K562 (cell line): ENCODE results near the gene NPAS3. TPM values are rescaled to one million over a fixed set of nuclear protein-coding genes. Genes with fewer than 3 reads are reported as not detected.

Source experiments
- ATAC-seq: fragments of 200-7000 bp; cut with Tn5 transposase; 3 replicates; pipeline ENCODE4 v1.9.1; 2020; ENCODE audit warnings: moderate library complexity
- BruUV-seq: library from RNA; stranded (reverse); fragments of 400-500 nt; replicated peaks from 2 replicates; lab custom pipeline; 2021; lab: Mats Ljungman, UMichigan
- CTCF ChIA-PET: fragments of 300-600 bp; formaldehyde crosslinking; extraction: SDS; loops from one replicate; lab custom pipeline; 2021; ENCODE audit warnings: low intra/inter-chr PET ratio; lab: Yijun Ruan, JAX
- POLR2A ChIA-PET: fragments of 300-600, 350-650 bp; sonication (Branson Sonifier 250); formaldehyde crosslinking; extraction: SDS; loops from one replicate; lab custom pipeline; 2021; ENCODE audit warnings: antibody characterized with exemption, inconsistent platforms; lab: Yijun Ruan, JAX
- DNase-seq, 4 experiments: peaks; one replicate each; pipeline versions ENCODE4 v3.0.0 to v3.0.0-alpha.2; 2011 to 2018; ENCODE audit warnings: low spot score in 3 of 4, mixed read lengths in 3 of 4; ENCODE audit errors: extremely low read depth in 1 of 4
- FAIRE-seq: peaks from 2 replicates; lab custom pipeline; 2011; peaks lifted over from hg19 to GRCh38; lab: Jason Lieb, UNC
- H2AFZ ChIP-seq: 2 replicates; pipeline ENCODE4 v1.6.0; 2011; ENCODE audit warnings: low read depth, low read length, control low read depth, inconsistent platforms
- H3K27ac ChIP-seq: fragments of 200-600 bp; 3 replicates; pipeline ENCODE4 v1.8.0; 2011; ENCODE audit warnings: low read depth, mild to moderate bottlenecking, control low read depth, inconsistent platforms, low read length, moderate library complexity, mixed read lengths; ENCODE audit errors: extremely low read depth
- H3K27me3 ChIP-seq, 2 experiments: fragments of 300-600 bp in 1 of 2; 2 replicates in 1 of 2; 3 replicates in 1 of 2; pipeline versions ENCODE4 v1.6.0 to v1.8.0; 2011; ENCODE audit warnings: inconsistent platforms in 2 of 2, low read length in 2 of 2, mild to moderate bottlenecking in 1 of 2, mixed read lengths in 1 of 2, moderate library complexity in 1 of 2; ENCODE audit not compliant: control insufficient read depth in 2 of 2, insufficient read depth in 2 of 2
- H3K36me3 ChIP-seq: fragments of 300-600 bp; 3 replicates; pipeline ENCODE4 v1.8.0; 2011; ENCODE audit warnings: mild to moderate bottlenecking, low read length, inconsistent platforms; ENCODE audit not compliant: control insufficient read depth, insufficient read depth
- H3K4me1 ChIP-seq, 2 experiments: fragments of 200-600 bp in 1 of 2; replicated peaks in 1 of 2; 2 replicates in 1 of 2; 3 replicates in 1 of 2; pipeline versions ENCODE4 v1.5.1 to v1.8.0; 2011; ENCODE audit warnings: inconsistent platforms in 2 of 2, low read length in 2 of 2, mild to moderate bottlenecking in 1 of 2, mixed read lengths in 1 of 2, moderate library complexity in 1 of 2; ENCODE audit not compliant: control insufficient read depth in 2 of 2, insufficient read depth in 2 of 2
- H3K4me2 ChIP-seq: 2 replicates; pipeline ENCODE4 v1.6.1; 2011; ENCODE audit warnings: low read length, control low read depth, inconsistent platforms, mixed read lengths; ENCODE audit not compliant: insufficient read depth
- H3K4me3 ChIP-seq: fragments of 200-600 bp; sonication (generic), shearing (Covaris generic); 2 replicates; pipeline ENCODE4 v1.5.1; 2016; ENCODE audit warnings: control low read depth, inconsistent platforms
- H3K79me2 ChIP-seq: fragments of 200-600 bp; 3 replicates; pipeline ENCODE4 v1.8.0; 2011; ENCODE audit warnings: low read length, inconsistent platforms; ENCODE audit not compliant: control insufficient read depth, insufficient read depth
- H3K9ac ChIP-seq, 2 experiments: 2 replicates each; pipeline versions ENCODE4 v1.6.0 to v1.6.1; 2011; ENCODE audit warnings: low read depth in 2 of 2, low read length in 2 of 2, control low read depth in 1 of 2, inconsistent platforms in 1 of 2, mild to moderate bottlenecking in 1 of 2, mixed read lengths in 1 of 2; ENCODE audit not compliant: insufficient read depth in 1 of 2
- H3K9me1 ChIP-seq: one replicate; pipeline ENCODE4 v1.6.0; 2011; ENCODE audit warnings: inconsistent platforms, mild to moderate bottlenecking, low read length, moderate library complexity; ENCODE audit not compliant: control insufficient read depth, insufficient read depth
- H3K9me3 ChIP-seq: replicated peaks from 2 replicates; pipeline ENCODE4 v1.5.1; 2011; ENCODE audit warnings: low read depth, low read length, inconsistent platforms; ENCODE audit not compliant: control insufficient read depth, insufficient read depth
- H4K20me1 ChIP-seq: replicated peaks from 2 replicates; pipeline ENCODE4 v1.6.1; 2011; ENCODE audit warnings: low read length, inconsistent platforms, mixed read lengths; ENCODE audit not compliant: control insufficient read depth, insufficient read depth
- CBX1 ChIP-seq: sonication (generic); IDR thresholded peaks from 2 replicates; pipeline ENCODE4 v1.6.1; 2016; ENCODE audit warnings: antibody characterized with exemption, low read depth, mild to moderate bottlenecking
- ESRRA ChIP-seq: fragments of 450-650 bp; IDR thresholded peaks from 2 replicates; pipeline ENCODE4 v1.6.1; 2014; ENCODE audit warnings: low read depth, mild to moderate bottlenecking, moderate library complexity, borderline replicate concordance
- FOXK1 ChIP-seq: sonication (generic); formaldehyde crosslinking; IDR thresholded peaks from 2 replicates; pipeline ENCODE4 v1.8.0; 2022; ENCODE audit warnings: missing genetic modification reagents, mild to moderate bottlenecking, borderline replicate concordance
- HMGN3 ChIP-seq: IDR thresholded peaks from 2 replicates; pipeline ENCODE4 v1.6.1; 2011; ENCODE audit warnings: borderline replicate concordance, low read depth, mild to moderate bottlenecking, mixed read lengths, low read length; ENCODE audit not compliant: insufficient read length; ENCODE audit errors: extremely low read depth
- ILK ChIP-seq: fragments of 450-650 bp; IDR thresholded peaks from 2 replicates; pipeline ENCODE4 v1.6.1; 2016; ENCODE audit warnings: missing genetic modification characterization, low read depth, mild to moderate bottlenecking, missing compliant biosample characterization, moderate library complexity, borderline replicate concordance
- JUNB ChIP-seq: fragments of 450-650 bp; formaldehyde crosslinking; conservative IDR thresholded peaks from 2 replicates; pipeline ENCODE4 v1.4.0; 2020; ENCODE audit warnings: mild to moderate bottlenecking
- MCM7 ChIP-seq, 2 experiments: fragments of 450-650 bp; IDR thresholded peaks; 2 replicates each; pipeline ENCODE4 v1.6.1; 2016 to 2018
- NFIX ChIP-seq: fragments of 250-450 bp; sonication (Bioruptor Pico); IDR thresholded peaks from 2 replicates; pipeline ENCODE4 v1.4.0; 2020; ENCODE audit warnings: low read depth, mild to moderate bottlenecking, moderate library complexity
- PYGO2 ChIP-seq: fragments of 450-650 bp; IDR thresholded peaks from 2 replicates; pipeline ENCODE4 v1.6.1; 2016; ENCODE audit warnings: mild to moderate bottlenecking, missing genetic modification characterization, moderate library complexity, missing compliant biosample characterization
- RBBP5 ChIP-seq: fragments of 200-600 bp; sonication (generic); IDR thresholded peaks from 2 replicates; pipeline ENCODE4 v1.6.1; 2012; ENCODE audit warnings: borderline replicate concordance, mild to moderate bottlenecking, low read length, control low read depth, inconsistent platforms; ENCODE audit not compliant: insufficient read depth, poor library complexity, severe bottlenecking
- SMAD2 ChIP-seq: fragments of 150-350 bp; IDR thresholded peaks from 2 replicates; pipeline ENCODE4 v1.6.1; 2014; ENCODE audit warnings: low read depth, mild to moderate bottlenecking, low read length
- THAP7 ChIP-seq: fragments of 250-450 bp; sonication (Bioruptor Pico); IDR thresholded peaks from 2 replicates; pipeline ENCODE4 v1.5.0; 2021
- TSHZ1 ChIP-seq: fragments of 250-450 bp; sonication (Bioruptor Pico); IDR thresholded peaks from 2 replicates; pipeline ENCODE4 v1.4.0; 2020; ENCODE audit warnings: mild to moderate bottlenecking, moderate library complexity
- ZFP1 ChIP-seq: fragments of 450-650 bp; formaldehyde crosslinking; IDR thresholded peaks from 2 replicates; pipeline ENCODE4 v1.4.0; 2020; ENCODE audit warnings: mild to moderate bottlenecking, mixed read lengths
- ZFP36 ChIP-seq: fragments of 150-350 bp; IDR thresholded peaks from 2 replicates; pipeline ENCODE4 v1.6.1; 2018; ENCODE audit warnings: low read length, low read depth; ENCODE audit not compliant: partially characterized antibody
- ZNF146 ChIP-seq: IDR thresholded peaks from one replicate; pipeline ENCODE4 v1.6.1; 2018; ENCODE audit warnings: missing compliant biosample characterization; ENCODE audit not compliant: unreplicated experiment
- ZNF785 ChIP-seq: fragments of 250-450 bp; sonication (Bioruptor Pico); IDR thresholded peaks from 2 replicates; pipeline ENCODE4 v1.4.0; 2020; ENCODE audit warnings: mild to moderate bottlenecking
- WGBS: fragments of 100-300 bp; shearing (Covaris generic); methylation state at CpG from one replicate; pipeline ENCODE4 v1.1.6; 2016; ENCODE audit warnings: low coverage, mixed read lengths; ENCODE audit not compliant: insufficient coverage; ENCODE audit errors: missing lambda C conversion rate; 5-methylcytosine and 5-hydroxymethylcytosine counted together
- in situ Hi-C: fragments of 300-500 bp; cut with MboI; formaldehyde crosslinking; loops from 4 replicates; pipeline ENCODE4 v1.15.0; 2018; ENCODE audit warnings: inconsistent platforms, mixed read lengths
- intact Hi-C: fragments of 100-400 bp; cut with micrococcal nuclease; formaldehyde crosslinking; loops from 2 replicates; pipeline ENCODE4 v1.14.2; 2022
- polyA plus RNA-seq, 8 experiments: library from polyadenylated mRNA; depleted of rRNA in 4 of 8; stranded (reverse) in 5 of 8; unstranded in 3 of 8; fragments of >200 nt; fragmentation: Nextera tagmentation in 2 of 8; fragmentation: Illumina TruSeq in 1 of 8; extraction: Ambion mirVana in 2 of 8; extraction: Trizol in 1 of 8; gene quantifications; 2 replicates each; pipeline versions ENCODE4 v1.2.1 to v1.2.3, GENCODE V29; 2011 to 2014; ENCODE audit warnings: inconsistent platforms in 1 of 8, missing spikeins in 1 of 8
- total RNA-seq, 7 experiments: library from RNA; depleted of rRNA in 6 of 7; stranded (reverse); fragments of >200 nt in 6 of 7; fragmentation: Illumina TruSeq in 2 of 7; extraction: Trizol in 2 of 7; gene quantifications; 2 replicates each; pipeline versions ENCODE4 v1.2.1 to v1.2.3, GENCODE V29; 2011 to 2021; ENCODE audit warnings: low replicate concordance in 1 of 7

The NPAS3 gene
- total and polyA plus RNA-seq, 9 of the 15 experiments (the other 6 are each of a cell fraction or from before 2014, with no cell fraction given), result 0.04 TPM; not detected in 8

GRCh38 chr14:32941668-32942065 lies 3.0 kb downstream of the NPAS3 start:
- ATAC-seq, result no peak
- CTCF ChIA-PET, result no interaction called here
- intact Hi-C loops, result no loop called here
- no peak overlapping the region for H3K4me2 ChIP-seq
- H2AFZ ChIP-seq, result no peak overlapping the region
- H3K27ac ChIP-seq, result no peak overlapping the region
- 0% methylated on average over 2 of the region's 2 CpGs for WGBS
- H4K20me1 ChIP-seq, result no peaks in the 10 kb centered on the region
- TF ChIP-seq SMAD2 (no peak), CBX1 (no peak), JUNB (CRISPR knock-in tag) (no peak), MCM7 (IDR thresholded peaks at IDR 0.05) (no peak), ZFP1 (CRISPR knock-in tag) (no peak), HMGN3 (no peak), ZNF146 (no peak), FOXK1 (CRISPR knock-in tag) (no peak), PYGO2 (tag) (no peak), TSHZ1 (no peak), ILK (tag) (no peak), NFIX (CRISPR knock-in tag) (no peak), ZNF785 (CRISPR knock-in tag) (no peak), ZFP36 (no peak), ESRRA (no peak), RBBP5 (no peak), THAP7 (CRISPR knock-in tag) (no peak)
- TF ChIP-seq, all 486 proteins: peak for 0
- Histone ChIP-seq H3K4me1 (0 out of 5 replicates have a peak, but pooled peaks cover 0 to 4% of the 10 kb centered on the region in 2 experiments), H3K36me3 (no peaks in the 10 kb centered on the region), H3K79me2 (no peaks in the 10 kb centered on the region), H3K27me3 (peaks cover 0 to 3% of the 10 kb centered on the region in 2 experiments; a peak in 1 of 5 replicates), H3K9me3 (no peaks in the 10 kb centered on the region), H3K9ac (no peak overlapping the region), H3K9me1 (no peaks in the 10 kb centered on the region), H3K4me3 (no peak overlapping the region)
- in situ Hi-C loops, result no loop called here
- FAIRE-seq (no peak), DNase-seq (no peak)
- POLR2A ChIA-PET, result no interaction called here
- BruUV-seq, result no TSS peak
